HG03439 (cell line): ENCODE results near the gene EBF4.
"Not testable (repeated sequence)": the region's sequence is repeated elsewhere in the genome, so short reads cannot be mapped to it uniquely, and the experiment has no call there.

ENCODE experiments used
- ATAC-seq: cut with Tn5 transposase; IDR thresholded peaks from one replicate; pipeline ENCODE4 v1.9.1; 2021; ENCODE audit warnings: mild to moderate bottlenecking, moderate library complexity; ENCODE audit not compliant: unreplicated experiment

Gene EBF4

DNA sequence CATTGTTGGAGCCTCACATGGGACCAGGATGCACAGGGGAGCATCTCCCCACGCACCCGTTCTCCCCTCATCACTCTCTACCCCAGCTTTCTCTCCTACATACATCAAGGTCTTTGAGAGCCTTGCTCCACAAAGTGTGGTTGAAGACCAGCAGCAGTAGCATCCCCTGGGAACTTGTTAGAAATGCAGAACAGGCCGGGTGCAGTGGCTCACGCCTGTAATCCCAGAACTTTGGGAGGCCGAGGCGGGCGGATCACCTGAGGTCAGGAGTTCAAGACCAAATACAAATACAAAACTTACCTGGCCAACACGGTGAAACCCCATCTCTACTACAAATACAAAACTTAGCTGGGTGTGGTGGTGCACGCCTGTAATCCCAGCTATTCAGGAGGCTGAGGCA, 115.3 kb downstream of the EBF4 start:
- not testable (repeated sequence) for ATAC-seq

- no peak for ATAC-seq
Measured at GRCh38 chr20:2809690-2810089, 117.1 kb downstream of the EBF4 start.
